Activated effector memory CD4-positive, alpha-beta T cell treated with Interleukin-2 at 50 U/mL for 16 hours (primary cell): ENCODE data around the gene PRR14L.
"Not testable (repeated sequence)": the region's sequence is repeated elsewhere in the genome, so short reads cannot be mapped to it uniquely, and the experiment has no call there.

ENCODE experiments used
- DNase-seq: peaks from one replicate; pipeline ENCODE4 v3.0.0-alpha.2; 2020

The PRR14L gene

DNA sequence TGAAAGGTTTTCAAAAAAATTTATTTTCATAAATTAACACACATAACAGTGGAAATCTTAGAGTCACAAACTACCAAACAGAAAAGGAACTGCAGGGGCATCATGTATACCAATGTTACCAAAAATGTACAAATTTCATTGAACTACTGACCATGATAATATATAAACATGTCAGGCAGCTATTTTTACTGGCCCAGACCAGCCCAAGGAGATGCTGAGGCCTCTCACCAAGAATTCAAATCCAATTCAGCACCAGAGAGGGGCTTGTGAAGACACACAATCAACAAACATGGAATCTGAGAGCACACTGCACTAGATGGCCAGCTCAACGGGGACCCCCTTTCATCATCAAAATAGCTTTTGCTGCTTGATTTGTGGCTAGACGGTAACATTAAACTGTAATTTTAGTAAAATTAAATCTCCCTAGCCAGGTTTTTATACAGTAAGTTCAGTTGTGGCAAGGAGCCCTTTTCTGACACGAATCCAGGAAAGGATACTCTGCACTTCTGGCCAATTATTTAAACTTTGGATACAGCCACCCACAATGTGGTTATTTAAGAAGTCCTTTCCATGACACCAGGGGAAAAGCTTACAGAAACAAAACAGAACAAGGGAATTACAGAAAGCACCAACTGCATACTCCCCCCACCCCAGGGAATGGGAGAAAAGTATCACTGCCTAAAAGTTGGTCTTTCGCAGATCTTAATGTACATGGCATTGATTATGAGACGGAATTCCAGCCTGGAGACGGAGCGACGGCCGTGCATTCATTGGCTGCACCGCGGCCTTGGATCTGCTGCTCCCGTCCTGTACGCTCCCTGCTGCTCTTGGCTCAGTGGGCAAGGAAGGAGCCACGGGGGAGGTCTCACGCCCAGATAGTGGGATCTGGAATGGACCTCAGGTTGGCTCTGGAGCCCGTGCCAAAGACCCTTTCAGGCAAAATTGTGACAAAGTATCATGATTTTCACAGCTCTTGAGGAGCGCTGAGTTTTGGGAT is 68.3 kb downstream of the PRR14L start:
- DNase-seq: no peak

- no peak for DNase-seq
Measured at GRCh38 chr22:31680861-31681341, 69.0 kb downstream of the PRR14L start.

DNA sequence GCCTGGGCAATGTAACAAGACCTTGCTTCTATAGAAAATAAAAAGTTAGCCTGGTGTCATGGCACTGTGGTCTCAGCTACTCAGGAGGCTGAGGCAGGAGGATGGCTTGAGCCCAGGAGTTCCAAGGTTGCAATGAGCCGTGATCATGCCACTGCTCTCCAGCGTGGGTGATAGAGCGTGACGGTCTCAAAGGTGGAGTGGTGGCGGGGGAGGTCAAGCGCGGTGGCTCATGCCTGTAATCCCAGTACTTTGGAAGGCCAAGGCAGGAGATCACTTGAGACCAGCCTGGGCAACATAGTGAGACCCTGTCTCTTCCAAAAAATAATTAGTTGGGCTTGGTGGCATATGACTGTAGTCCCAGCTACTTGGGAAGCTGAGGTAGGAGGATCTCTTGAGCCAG is 71.2 kb downstream of the PRR14L start:
- DNase-seq: no peak

GRCh38 chr22:31676700-31677099 is 73.2 kb downstream of the PRR14L start:
- peak; percentile 91 for DNase-seq

GRCh38 chr22:31674219-31674618 is 75.7 kb downstream of the PRR14L start:
- not testable (repeated sequence) for DNase-seq

DNA sequence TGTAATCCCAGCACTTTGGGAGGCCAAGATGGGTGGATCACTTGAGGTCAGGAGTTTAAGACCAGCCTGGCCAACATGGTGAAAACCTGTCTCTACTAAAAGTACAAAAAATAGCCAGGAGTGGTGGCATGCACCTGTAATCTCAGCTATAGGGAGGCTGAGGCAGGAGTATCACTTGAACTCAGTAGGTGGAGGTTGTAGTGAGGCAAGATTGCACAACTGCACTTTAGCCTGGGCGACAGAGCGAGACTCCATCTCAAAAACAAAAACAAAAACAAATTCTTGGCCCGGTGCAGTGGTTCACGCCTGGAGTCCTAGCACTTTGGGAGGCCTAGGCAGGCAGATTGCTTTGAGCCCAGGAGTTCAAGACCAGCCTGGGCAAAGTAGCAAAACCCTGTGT is 81.1 kb downstream of the PRR14L start:
- DNase-seq: not testable (repeated sequence)

DNA sequence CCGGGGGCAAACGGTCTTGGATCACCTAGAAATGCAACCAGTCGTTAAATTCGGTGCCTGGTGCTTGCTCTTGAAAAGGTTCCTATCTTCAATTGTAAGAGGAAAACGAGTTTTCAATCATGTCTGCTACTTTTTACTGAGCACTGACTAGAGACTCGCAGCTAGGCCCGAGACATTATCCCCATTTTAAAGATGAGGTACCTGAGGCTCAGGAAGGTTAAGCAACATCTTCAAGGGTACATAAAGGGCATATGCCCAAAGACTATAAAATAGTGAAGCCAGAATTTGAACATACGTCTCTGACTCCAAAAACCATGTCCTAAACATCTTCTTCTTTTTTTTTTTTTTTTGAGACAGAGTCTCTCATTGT is 87.3 kb downstream of the PRR14L start:
- DNase-seq: no peak

DNA sequence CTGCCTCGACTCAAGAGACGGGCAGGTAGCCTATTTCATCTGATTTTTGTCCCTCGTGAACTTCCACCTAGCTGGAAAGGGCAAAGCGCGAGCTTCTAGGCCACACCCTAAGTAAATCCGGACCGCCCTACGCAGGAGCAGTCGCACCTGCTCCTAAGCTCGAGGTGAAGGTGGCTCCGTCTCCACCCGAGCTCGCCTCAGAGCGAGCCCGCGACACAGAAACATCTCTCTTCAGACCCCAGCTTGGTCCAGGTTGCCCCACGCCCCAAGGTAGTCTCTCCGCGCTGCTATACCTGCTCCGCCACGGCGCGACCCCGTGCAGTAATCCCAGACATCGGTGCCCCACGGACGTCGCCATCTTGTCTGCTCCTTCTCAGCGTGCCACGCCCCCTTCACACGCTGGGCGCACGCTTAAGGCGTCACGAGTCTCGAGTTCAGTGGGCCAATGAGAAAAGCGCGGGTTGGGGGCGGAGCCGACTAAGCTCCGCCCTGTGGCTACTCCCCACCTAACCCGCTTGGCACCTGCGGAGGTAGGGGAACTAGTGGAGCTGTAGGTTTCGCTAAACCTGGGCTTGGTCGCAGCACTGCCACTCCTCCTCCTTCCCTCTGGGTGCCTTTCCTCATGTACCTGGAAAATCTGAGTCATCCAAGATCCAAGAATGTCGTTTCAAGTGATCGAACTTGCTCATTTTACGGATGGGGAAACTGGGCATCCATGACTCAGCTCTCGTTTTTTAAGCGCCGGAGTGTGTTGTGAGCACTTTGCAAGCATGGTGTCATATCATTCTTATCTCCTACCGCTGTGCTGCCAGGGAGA is 87.9 kb downstream of the PRR14L start, which contains the start of gene PISD:
TSS of gene PISD (minus strand) at position 365 of the 817 bp plus-strand sequence. CDS start at position 358, 7 bp downstream.
- peak; percentile 95 for DNase-seq

DNA sequence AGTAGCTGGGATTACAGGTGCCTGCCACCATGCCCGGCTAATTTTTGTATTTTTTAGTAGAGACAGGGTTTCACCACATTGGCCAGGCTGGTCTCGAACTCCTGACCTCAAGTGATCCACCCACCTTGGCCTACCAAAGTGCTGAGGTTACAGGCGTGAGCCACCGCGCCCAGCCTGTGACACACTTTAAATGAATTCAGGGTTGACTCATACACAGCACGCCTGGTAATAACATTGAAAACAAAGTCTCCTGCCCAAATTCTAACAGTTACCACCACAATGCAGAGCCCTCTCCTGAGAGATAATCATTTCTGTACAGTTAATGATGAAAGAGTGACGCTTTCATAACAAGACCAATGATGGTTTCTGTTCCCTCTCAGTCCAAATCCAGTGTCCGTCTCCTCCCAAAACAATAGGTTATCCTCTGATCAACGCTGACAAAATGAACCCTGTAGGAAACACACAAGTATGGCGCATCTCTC is 89.0 kb downstream of the PRR14L start:
- DNase-seq: not testable (repeated sequence)

DNA sequence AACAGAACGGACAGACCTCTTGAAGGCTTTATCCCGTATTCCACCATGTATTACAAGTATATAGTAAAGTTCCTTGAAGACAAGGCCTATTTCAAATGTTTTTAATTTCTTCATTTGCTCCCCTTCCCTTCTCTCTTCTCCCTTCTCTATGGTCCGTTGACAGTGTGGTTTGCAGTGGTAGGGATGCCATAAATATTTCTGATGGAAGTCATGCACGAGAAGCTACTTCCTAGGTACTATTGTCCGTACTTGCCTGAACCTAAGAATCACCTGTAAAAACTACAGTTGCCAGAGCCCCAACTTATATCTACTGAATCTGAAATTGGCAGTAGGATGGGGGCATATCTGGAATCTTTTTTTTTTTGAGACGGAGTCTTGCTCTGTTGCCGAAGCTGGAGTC is 90.7 kb downstream of the PRR14L start:
- no peak for DNase-seq

- DNase-seq: no peak
Measured at GRCh38 chr22:31654408-31654807, 95.5 kb downstream of the PRR14L start.

GRCh38 chr22:31653944-31654343 is 96.0 kb downstream of the PRR14L start:
- DNase-seq: no peak

DNA sequence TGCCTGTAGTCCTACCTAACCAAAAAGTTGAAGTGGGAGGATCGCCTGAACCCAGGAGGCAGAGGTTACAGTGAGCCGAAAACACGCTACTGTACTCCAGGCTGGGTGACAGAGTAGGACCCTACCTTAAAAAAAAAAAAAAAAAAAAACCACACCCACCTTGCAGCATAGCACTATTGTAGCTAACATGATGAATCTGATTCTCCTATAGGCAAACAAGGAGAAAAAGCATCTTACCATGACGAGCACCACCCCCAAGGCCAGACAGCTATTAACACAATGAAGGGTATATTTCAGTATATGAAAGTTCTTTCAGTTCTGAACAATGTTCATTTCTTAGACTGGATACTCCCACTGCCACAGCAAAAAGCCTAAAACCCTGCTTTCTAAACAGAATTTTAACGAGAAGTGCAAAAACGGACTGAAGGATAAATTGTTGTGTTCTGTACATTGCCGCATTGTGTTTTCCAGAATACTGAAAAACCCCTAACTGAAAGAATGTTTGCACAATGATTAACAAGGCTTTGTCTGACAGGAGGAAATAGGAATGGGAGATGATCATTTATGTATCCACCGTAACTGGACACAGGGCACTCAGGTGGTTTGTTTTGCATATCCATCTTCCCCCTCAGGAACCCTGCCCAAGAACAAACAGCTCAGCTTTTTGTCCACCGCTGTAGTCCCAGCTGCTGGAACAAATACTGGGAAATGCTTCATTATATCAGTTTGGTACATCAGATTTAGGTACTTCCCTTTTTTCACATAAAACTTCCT is 96.8 kb downstream of the PRR14L start:
- DNase-seq: no peak

- DNase-seq: no peak
Measured at GRCh38 chr22:31652088-31652487, 97.8 kb downstream of the PRR14L start.

- no peak for DNase-seq
Measured at GRCh38 chr22:31651664-31652063, 98.3 kb downstream of the PRR14L start.

DNA sequence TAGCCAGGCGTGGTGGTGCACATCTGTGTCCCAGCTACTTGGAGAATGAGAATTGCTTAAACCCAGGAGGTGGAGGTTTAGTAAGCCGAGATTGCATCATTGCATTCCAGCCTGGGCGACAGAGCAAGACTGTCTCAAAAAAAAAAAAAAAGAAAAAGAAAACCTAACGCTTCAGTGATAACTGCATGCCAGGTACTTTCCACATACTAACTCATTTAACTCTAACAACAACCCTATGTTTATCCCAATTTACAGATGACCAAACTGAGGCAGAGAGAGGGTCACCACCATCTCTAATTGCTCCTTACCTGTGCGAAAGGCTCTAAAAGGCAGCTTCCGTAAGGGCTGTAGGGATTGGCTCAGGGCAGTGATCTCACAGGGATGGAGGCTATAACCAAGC is 99.5 kb downstream of the PRR14L start:
- no peak for DNase-seq

DNA sequence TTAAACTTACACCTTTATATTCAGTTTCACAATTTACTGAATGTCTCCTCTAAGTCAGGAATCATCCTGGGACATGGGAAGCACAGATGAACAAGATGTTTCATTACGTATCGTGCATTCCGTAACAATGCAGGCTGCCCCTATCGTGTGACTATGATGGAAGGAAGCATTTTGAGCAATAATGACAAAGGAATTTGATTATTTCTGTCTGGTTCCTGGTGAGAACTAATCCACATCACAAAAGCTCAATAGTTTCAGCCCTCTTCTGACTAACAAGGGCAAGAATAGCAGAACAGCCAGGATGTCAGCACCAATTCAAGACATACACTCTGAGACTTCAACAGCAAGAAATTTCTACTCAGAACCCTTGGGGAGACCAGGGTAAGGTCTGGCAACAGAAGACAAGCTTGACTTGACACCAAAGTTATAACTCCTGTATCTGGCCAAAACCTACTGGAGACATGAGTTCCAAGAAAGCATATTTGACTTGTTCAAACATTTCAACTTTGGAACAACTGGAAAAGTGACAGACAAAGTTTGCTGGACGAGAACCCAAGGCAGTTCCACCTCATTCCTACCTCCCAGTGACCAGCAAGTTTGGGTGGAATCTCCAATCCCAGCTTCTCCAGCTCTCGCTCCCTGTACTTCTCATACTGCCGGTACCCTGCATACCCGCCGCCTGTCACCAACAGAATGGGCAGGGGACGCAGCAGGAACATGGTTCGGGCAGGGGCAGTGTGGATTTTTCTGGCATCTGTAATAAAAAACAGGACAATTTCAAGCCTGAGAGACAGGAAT is 102.2 kb downstream of the PRR14L start:
- DNase-seq: no peak

DNA sequence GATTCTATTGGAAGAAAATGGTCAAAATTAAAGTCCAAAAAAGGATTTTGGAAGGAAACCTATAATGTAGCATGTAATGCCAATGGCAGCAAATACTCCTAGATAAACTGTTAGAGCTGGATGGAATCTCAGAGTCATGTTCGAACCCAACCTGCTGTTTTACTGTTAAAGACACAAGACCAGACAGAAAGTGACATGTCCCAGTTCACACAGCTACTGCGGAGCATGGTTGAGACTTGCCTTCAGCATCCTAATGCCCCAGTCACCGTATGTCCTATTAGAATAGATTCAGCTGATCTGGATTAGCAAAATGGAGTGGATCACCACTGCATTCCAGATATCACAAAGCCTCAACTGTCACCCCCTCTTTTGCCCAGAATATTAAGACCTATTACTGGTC is 102.9 kb downstream of the PRR14L start:
- DNase-seq: no peak

- no peak for DNase-seq
Measured at GRCh38 chr22:31646186-31647019, 103.5 kb downstream of the PRR14L start.

GRCh38 chr22:31639436-31640039 is 110.4 kb downstream of the PRR14L start:
- DNase-seq: no peak
